ENCODE data around the gene CLCN3. TPM values are rescaled to one million over a fixed set of nuclear protein-coding genes. Genes with fewer than 3 reads are reported as not detected.

CLCN3 gene
- total and polyA plus RNA-seq, 2 experiments from 2014 or later, result 10.9 to 22.9 TPM

DNA sequence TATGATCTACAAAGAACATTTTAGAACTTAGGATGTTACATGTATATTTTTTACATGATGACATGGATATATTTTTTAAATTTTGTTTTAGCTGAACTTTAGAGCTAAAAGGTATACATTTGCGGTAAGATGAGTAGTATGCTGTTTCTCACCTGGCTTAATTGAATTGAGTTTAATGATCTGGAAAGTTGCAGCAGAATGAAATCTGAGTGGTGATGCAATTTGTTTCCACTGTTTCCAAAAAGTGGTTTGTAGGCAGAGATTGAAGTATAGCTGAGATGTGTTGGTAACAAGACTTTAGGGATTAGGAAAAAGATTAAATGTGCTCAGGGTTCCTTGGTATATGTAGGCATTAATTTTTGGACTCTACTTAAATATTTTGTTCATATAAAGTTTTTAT is 69.3 kb downstream of the CLCN3 start:
- TF ChIP-seq ZNF114 (CRISPR knock-in tag; IDR thresholded peaks at IDR 0.05), result no peak
- no peak for TF ChIP-seq EZH2phosphoT487 (IDR thresholded peaks at IDR 0.05; ENCODE audit: unreplicated experiment)
- TF ChIP-seq CREB1 (CRISPR knock-in tag; IDR thresholded peaks at IDR 0.05; ENCODE audit: low read depth), result no peak
- TF ChIP-seq, protein P1, sequence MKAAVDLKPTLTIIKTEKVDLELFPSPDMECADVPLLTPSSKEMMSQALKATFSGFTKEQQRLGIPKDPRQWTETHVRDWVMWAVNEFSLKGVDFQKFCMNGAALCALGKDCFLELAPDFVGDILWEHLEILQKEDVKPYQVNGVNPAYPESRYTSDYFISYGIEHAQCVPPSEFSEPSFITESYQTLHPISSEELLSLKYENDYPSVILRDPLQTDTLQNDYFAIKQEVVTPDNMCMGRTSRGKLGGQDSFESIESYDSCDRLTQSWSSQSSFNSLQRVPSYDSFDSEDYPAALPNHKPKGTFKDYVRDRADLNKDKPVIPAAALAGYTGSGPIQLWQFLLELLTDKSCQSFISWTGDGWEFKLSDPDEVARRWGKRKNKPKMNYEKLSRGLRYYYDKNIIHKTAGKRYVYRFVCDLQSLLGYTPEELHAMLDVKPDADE (IDR thresholded peaks at IDR 0.05), result no peak
- no peak for TF ChIP-seq NANOG (IDR thresholded peaks at IDR 0.05; ENCODE audit: borderline replicate concordance)
- TF ChIP-seq ZNF331 (CRISPR knock-in tag; IDR thresholded peaks at IDR 0.05; ENCODE audit: low read depth), result no peak
- TF ChIP-seq, protein P2, sequence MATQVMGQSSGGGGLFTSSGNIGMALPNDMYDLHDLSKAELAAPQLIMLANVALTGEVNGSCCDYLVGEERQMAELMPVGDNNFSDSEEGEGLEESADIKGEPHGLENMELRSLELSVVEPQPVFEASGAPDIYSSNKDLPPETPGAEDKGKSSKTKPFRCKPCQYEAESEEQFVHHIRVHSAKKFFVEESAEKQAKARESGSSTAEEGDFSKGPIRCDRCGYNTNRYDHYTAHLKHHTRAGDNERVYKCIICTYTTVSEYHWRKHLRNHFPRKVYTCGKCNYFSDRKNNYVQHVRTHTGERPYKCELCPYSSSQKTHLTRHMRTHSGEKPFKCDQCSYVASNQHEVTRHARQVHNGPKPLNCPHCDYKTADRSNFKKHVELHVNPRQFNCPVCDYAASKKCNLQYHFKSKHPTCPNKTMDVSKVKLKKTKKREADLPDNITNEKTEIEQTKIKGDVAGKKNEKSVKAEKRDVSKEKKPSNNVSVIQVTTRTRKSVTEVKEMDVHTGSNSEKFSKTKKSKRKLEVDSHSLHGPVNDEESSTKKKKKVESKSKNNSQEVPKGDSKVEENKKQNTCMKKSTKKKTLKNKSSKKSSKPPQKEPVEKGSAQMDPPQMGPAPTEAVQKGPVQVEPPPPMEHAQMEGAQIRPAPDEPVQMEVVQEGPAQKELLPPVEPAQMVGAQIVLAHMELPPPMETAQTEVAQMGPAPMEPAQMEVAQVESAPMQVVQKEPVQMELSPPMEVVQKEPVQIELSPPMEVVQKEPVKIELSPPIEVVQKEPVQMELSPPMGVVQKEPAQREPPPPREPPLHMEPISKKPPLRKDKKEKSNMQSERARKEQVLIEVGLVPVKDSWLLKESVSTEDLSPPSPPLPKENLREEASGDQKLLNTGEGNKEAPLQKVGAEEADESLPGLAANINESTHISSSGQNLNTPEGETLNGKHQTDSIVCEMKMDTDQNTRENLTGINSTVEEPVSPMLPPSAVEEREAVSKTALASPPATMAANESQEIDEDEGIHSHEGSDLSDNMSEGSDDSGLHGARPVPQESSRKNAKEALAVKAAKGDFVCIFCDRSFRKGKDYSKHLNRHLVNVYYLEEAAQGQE (IDR thresholded peaks at IDR 0.05; ENCODE audit: unreplicated experiment), result no peak
- no peak for TF ChIP-seq STAT1 (IDR thresholded peaks at IDR 0.05; ENCODE audit: unreplicated experiment)
- TF ChIP-seq JUNB (IDR thresholded peaks at IDR 0.05; ENCODE audit: unreplicated experiment), result no peak
- TF ChIP-seq, protein P3, sequence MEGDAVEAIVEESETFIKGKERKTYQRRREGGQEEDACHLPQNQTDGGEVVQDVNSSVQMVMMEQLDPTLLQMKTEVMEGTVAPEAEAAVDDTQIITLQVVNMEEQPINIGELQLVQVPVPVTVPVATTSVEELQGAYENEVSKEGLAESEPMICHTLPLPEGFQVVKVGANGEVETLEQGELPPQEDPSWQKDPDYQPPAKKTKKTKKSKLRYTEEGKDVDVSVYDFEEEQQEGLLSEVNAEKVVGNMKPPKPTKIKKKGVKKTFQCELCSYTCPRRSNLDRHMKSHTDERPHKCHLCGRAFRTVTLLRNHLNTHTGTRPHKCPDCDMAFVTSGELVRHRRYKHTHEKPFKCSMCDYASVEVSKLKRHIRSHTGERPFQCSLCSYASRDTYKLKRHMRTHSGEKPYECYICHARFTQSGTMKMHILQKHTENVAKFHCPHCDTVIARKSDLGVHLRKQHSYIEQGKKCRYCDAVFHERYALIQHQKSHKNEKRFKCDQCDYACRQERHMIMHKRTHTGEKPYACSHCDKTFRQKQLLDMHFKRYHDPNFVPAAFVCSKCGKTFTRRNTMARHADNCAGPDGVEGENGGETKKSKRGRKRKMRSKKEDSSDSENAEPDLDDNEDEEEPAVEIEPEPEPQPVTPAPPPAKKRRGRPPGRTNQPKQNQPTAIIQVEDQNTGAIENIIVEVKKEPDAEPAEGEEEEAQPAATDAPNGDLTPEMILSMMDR (conservative IDR thresholded peaks at IDR 0.05; ENCODE audit: low read depth in 2 of 2), result no peak
- TF ChIP-seq POLR2AphosphoS5 (IDR thresholded peaks at IDR 0.05; ENCODE audit: low read depth), result no peak
- TF ChIP-seq, protein P4, sequence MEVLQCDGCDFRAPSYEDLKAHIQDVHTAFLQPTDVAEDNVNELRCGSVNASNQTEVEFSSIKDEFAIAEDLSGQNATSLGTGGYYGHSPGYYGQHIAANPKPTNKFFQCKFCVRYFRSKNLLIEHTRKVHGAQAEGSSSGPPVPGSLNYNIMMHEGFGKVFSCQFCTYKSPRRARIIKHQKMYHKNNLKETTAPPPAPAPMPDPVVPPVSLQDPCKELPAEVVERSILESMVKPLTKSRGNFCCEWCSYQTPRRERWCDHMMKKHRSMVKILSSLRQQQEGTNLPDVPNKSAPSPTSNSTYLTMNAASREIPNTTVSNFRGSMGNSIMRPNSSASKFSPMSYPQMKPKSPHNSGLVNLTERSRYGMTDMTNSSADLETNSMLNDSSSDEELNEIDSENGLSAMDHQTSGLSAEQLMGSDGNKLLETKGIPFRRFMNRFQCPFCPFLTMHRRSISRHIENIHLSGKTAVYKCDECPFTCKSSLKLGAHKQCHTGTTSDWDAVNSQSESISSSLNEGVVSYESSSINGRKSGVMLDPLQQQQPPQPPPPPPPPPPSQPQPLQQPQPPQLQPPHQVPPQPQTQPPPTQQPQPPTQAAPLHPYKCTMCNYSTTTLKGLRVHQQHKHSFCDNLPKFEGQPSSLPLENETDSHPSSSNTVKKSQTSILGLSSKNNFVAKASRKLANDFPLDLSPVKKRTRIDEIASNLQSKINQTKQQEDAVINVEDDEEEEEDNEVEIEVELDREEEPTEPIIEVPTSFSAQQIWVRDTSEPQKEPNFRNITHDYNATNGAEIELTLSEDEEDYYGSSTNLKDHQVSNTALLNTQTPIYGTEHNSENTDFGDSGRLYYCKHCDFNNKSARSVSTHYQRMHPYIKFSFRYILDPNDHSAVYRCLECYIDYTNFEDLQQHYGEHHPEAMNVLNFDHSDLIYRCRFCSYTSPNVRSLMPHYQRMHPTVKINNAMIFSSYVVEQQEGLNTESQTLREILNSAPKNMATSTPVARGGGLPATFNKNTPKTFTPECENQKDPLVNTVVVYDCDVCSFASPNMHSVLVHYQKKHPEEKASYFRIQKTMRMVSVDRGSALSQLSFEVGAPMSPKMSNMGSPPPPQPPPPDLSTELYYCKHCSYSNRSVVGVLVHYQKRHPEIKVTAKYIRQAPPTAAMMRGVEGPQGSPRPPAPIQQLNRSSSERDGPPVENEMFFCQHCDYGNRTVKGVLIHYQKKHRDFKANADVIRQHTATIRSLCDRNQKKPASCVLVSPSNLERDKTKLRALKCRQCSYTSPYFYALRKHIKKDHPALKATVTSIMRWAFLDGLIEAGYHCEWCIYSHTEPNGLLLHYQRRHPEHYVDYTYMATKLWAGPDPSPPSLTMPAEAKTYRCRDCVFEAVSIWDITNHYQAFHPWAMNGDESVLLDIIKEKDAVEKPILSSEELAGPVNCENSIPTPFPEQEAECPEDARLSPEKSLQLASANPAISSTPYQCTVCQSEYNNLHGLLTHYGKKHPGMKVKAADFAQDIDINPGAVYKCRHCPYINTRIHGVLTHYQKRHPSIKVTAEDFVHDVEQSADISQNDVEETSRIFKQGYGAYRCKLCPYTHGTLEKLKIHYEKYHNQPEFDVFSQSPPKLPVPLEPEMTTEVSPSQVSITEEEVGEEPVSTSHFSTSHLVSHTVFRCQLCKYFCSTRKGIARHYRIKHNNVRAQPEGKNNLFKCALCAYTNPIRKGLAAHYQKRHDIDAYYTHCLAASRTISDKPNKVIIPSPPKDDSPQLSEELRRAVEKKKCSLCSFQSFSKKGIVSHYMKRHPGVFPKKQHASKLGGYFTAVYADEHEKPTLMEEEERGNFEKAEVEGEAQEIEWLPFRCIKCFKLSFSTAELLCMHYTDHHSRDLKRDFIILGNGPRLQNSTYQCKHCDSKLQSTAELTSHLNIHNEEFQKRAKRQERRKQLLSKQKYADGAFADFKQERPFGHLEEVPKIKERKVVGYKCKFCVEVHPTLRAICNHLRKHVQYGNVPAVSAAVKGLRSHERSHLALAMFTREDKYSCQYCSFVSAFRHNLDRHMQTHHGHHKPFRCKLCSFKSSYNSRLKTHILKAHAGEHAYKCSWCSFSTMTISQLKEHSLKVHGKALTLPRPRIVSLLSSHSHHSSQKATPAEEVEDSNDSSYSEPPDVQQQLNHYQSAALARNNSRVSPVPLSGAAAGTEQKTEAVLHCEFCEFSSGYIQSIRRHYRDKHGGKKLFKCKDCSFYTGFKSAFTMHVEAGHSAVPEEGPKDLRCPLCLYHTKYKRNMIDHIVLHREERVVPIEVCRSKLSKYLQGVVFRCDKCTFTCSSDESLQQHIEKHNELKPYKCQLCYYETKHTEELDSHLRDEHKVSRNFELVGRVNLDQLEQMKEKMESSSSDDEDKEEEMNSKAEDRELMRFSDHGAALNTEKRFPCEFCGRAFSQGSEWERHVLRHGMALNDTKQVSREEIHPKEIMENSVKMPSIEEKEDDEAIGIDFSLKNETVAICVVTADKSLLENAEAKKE (CRISPR knock-in tag; IDR thresholded peaks at IDR 0.05), result no peak
- DNase-seq (ENCODE audit: low spot score) (no peak), ATAC-seq (no peak)
- no peaks in the 10 kb centered on the region for H3K4me1 Mint-ChIP-seq
- no peak overlapping the region for H3K27ac Mint-ChIP-seq
- no peaks in the 10 kb centered on the region for H4K20me1 ChIP-seq (replicated peaks; ENCODE audit: insufficient read depth)
- H3K4me3 ChIP-seq, result no peak overlapping the region
- no peaks in the 10 kb centered on the region for H3K79me2 ChIP-seq (replicated peaks; ENCODE audit: insufficient read depth)
- H3K36me3 ChIP-seq (ENCODE audit: insufficient read depth), result no peaks in the 10 kb centered on the region; the same call in 1 of the 2 replicates
- H2AFZ ChIP-seq, result no peak overlapping the region
- no peak overlapping the region for H3K27ac ChIP-seq (ENCODE audit: low read depth)
- no peaks in the 10 kb centered on the region for H3K9me2 ChIP-seq (ENCODE audit: insufficient read depth)
- H3K4me3 Mint-ChIP-seq, result no peak overlapping the region
- H3K27me3 Mint-ChIP-seq (ENCODE audit: insufficient read depth, low read depth, poor library complexity), result no peaks in the 10 kb centered on the region
- H3K4me2 ChIP-seq, result no peak overlapping the region
- no peaks in the 10 kb centered on the region for H3K27me3 ChIP-seq (ENCODE audit: insufficient read depth)
- H3F3A ChIP-seq (replicated peaks; ENCODE audit: low read depth), result no peaks in the 10 kb centered on the region
- no peaks in the 10 kb centered on the region for H3K4me1 ChIP-seq (ENCODE audit: insufficient read depth)
- H3K36me3 Mint-ChIP-seq (ENCODE audit: low read depth), result peaks cover 18% of the 10 kb centered on the region
- no peaks in the 10 kb centered on the region for H3K9me3 Mint-ChIP-seq

All from GM23338 (cell line).